WERI-Rb-1 (cell line): Measurements from ENCODE around the gene HEG1.

Experiments
- DNase-seq: peaks from one replicate; pipeline ENCODE4 v3.0.0-alpha.2; 2020
- H3K27ac ChIP-seq: fragments of 250-450 bp; sonication (Bioruptor Pico); 2 replicates; pipeline ENCODE4 v1.5.1; 2020; ENCODE audit warnings: mild to moderate bottlenecking, moderate library complexity
- H3K27me3 ChIP-seq: fragments of 250-450 bp; sonication (Bioruptor Pico); 2 replicates; pipeline ENCODE4 v1.5.1; 2021; ENCODE audit warnings: mild to moderate bottlenecking, low read depth, moderate library complexity; ENCODE audit not compliant: insufficient read depth, severe bottlenecking
- H3K36me3 ChIP-seq: fragments of 250-450 bp; sonication (Bioruptor Pico); 2 replicates; pipeline ENCODE4 v1.5.1; 2020; ENCODE audit warnings: mild to moderate bottlenecking, moderate library complexity
- H3K4me3 ChIP-seq: 2 replicates; pipeline ENCODE4 v1.5.1; 2011; ENCODE audit warnings: low read depth, mild to moderate bottlenecking, control low read depth, low read length
- H3K9me3 ChIP-seq: fragments of 250-450 bp; sonication (Bioruptor Pico); 2 replicates; pipeline ENCODE4 v1.5.1; 2021; ENCODE audit warnings: mild to moderate bottlenecking, moderate library complexity; ENCODE audit not compliant: severe bottlenecking
- CTCF ChIP-seq: IDR thresholded peaks from 2 replicates; pipeline ENCODE4 v1.5.1; 2011; ENCODE audit warnings: low read depth, mild to moderate bottlenecking, control low read depth, inconsistent platforms, low read length

The HEG1 gene

GRCh38 chr3:125073390-125073905, 17.7 kb upstream of the HEG1 start:
- no peak for TF ChIP-seq CTCF
- DNase-seq = peak; percentile 60
- Histone ChIP-seq H3K36me3 (no peaks in the 10 kb centered on the region), H3K9me3 (peaks cover 4% of the 10 kb centered on the region), H3K27me3 (no peaks in the 10 kb centered on the region), H3K4me3 (peak overlapping the region; percentile 11; the same call in 1 of the 2 replicates), H3K27ac (peak overlapping the region; percentile 76)

- DNase-seq = peak; percentile 85
- H3K4me3 ChIP-seq = no peak overlapping the region
- H3K9me3 ChIP-seq = peaks cover 4% of the 10 kb centered on the region
- no peak for TF ChIP-seq CTCF
- H3K36me3 ChIP-seq = no peaks in the 10 kb centered on the region
- no peaks in the 10 kb centered on the region for H3K27me3 ChIP-seq
- peak overlapping the region; percentile 76 for H3K27ac ChIP-seq
Measured at GRCh38 chr3:125072749-125073389, 17.1 kb upstream of the HEG1 start.

GRCh38 chr3:125072301-125072700, 16.5 kb upstream of the HEG1 start:
- Histone ChIP-seq H3K36me3 (no peaks in the 10 kb centered on the region), H3K27me3 (no peaks in the 10 kb centered on the region), H3K4me3 (no peak overlapping the region), H3K9me3 (peaks cover 4% of the 10 kb centered on the region), H3K27ac (peak overlapping the region; percentile 76)
- no peak for TF ChIP-seq CTCF
- no peak for DNase-seq

GRCh38 chr3:125069968-125070745, 14.4 kb upstream of the HEG1 start:
- no peaks in the 10 kb centered on the region for H3K36me3 ChIP-seq
- TF ChIP-seq CTCF = no peak
- no peak for DNase-seq
- no peaks in the 10 kb centered on the region for H3K27me3 ChIP-seq
- H3K9me3 ChIP-seq = peaks cover 4% of the 10 kb centered on the region
- H3K27ac ChIP-seq = no peak overlapping the region
- H3K4me3 ChIP-seq = no peak overlapping the region

GRCh38 chr3:125069452-125069851, 13.7 kb upstream of the HEG1 start:
- no peak for TF ChIP-seq CTCF
- DNase-seq = no peak
- Histone ChIP-seq H3K4me3 (no peak overlapping the region), H3K36me3 (no peaks in the 10 kb centered on the region), H3K27ac (no peak overlapping the region), H3K27me3 (no peaks in the 10 kb centered on the region), H3K9me3 (peaks cover 5% of the 10 kb centered on the region)
